C4-2B (cell line): ENCODE results near the gene ERGIC2.
"Not testable (repeated sequence)": the region's sequence is repeated elsewhere in the genome, so short reads cannot be mapped to it uniquely, and the experiment has no call there.

Experiments used
- CTCF ChIP-seq: fragments of 450-650 bp; conservative IDR thresholded peaks from 2 replicates; pipeline ENCODE4 v1.5.1; 2017; ENCODE audit warnings: mild to moderate bottlenecking
- ZFX ChIP-seq: fragments of 450-650 bp; IDR thresholded peaks from 2 replicates; pipeline ENCODE4 v1.6.1; 2017

- not testable (repeated sequence) for TF ChIP-seq CTCF, ZFX
These were observed 9.4 kb upstream of the ERGIC2 start for GRCh38 chr12:29390419-29390818.
